Measurements from ENCODE around the gene MT3.

MT3 gene

DNA sequence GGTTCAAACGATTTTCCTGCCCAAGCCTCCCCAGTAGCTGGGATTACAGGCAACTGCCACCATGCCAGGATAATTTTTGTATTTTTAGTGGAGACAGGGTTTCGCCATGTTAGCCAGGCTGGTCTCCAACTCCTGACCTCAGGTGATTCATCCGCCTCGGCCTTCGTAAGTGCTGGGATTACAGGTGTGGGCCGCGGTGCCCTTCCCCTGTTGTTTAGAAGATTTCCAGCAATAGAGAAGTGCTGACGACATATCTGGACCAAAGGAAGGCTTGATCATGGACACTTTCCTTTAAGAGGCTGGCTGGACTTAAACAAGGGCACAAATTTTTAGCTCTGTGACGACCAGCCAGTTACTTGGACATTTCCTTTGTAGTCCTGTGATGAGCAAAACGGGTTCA lies 41.9 kb downstream of the MT3 start:
- no peak for DNase-seq

DNA sequence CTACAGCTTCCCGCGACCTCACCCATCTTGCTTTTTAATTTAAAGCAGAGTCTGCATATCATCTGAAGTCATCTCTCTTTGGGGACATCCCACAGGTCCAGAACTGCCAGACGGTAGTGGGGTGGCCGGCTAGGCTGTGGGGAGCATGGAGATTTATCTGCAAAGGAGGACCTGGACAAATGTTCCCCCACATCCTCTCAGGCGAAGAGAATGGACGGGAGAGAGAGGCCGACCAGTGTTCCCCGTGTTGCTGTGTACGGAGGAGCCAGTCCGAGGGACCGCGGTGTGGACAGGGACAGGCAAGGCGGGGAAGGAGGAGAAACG lies 42.5 kb downstream of the MT3 start:
- DNase-seq, result no peak

DNA sequence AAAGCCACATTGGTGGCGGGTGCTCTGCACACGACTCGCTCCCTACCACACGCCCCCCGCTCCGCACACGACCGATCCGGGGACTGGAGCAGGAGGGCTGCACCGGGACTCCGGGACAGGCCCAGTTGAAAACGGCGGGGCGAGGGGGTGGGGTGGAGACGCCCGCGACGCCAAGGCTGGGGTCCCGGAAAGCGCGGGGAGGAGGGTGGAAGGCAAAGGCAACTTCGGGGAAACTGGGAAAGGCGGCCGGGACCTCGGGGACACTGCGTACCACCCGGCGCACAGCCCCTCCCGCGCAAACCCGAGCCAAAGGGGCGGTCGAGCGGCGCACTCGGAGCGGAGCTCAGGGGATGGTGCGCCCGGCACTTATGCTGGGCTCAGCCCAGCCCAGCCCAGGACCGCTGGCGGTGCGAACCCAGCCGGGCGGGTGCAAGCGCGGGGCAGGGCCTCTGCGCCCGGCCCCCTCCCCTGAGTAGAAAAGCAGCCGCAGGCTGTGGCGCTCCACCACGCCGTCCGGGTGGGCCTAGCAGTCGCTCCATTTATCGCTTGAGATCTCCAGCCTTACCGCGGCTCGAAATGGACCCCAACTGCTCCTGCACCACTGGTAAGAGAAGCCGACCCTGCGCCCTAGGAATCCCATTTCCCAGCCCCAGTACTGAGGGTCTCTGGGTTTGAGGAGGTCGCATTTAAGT lies 43.0 kb downstream of the MT3 start, which contains the start of gene MT1M:
TSS of gene MT1M (plus strand) at position 504 of the 692 bp plus-strand sequence. CDS start at position 577, 73 bp downstream.
- no peak for DNase-seq

DNA sequence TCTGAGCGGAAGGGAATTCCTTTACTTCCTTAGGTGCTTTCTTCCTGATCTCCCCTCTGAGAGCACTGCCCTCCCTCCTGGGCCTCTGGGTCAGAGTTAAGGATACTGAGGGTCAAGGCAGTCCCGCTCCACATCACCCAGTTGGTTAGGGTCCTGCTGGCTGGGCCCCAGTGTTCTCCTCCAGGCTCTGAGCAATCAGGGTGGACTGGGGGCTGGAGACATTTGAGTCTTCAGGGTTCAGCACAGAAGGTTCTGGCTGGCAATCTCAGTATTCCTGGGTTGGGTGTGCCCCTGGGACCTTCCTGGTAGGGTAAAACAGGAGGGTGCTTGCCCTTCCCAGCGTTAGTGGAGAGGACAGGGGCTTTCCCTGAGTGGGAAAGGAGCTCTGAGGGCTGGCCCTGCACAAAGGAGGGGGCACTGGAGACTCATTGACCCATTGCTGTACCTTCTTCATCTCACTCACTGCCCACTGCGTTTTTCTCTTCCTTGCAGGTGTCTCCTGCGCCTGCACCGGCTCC lies 43.6 kb downstream of the MT3 start:
- no peak for DNase-seq

DNA sequence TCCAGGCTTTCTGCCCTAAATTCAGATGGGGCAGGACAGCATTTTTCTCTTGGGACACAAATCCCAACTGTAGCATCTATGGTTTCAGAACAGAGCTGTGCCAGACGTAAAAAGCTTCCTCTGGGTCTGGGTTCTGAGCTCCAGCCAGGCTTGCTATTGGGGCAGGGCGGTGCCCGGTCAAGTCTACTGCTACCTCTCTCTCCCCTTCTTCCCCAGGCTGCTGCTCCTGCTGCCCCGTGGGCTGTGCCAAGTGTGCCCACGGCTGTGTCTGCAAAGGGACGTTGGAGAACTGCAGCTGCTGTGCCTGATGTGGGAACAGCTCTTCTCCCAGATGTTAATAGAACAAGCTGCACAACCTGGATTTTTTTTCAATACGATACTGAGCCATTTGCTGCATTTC lies 44.2 kb downstream of the MT3 start:
- no peak for DNase-seq

DNA sequence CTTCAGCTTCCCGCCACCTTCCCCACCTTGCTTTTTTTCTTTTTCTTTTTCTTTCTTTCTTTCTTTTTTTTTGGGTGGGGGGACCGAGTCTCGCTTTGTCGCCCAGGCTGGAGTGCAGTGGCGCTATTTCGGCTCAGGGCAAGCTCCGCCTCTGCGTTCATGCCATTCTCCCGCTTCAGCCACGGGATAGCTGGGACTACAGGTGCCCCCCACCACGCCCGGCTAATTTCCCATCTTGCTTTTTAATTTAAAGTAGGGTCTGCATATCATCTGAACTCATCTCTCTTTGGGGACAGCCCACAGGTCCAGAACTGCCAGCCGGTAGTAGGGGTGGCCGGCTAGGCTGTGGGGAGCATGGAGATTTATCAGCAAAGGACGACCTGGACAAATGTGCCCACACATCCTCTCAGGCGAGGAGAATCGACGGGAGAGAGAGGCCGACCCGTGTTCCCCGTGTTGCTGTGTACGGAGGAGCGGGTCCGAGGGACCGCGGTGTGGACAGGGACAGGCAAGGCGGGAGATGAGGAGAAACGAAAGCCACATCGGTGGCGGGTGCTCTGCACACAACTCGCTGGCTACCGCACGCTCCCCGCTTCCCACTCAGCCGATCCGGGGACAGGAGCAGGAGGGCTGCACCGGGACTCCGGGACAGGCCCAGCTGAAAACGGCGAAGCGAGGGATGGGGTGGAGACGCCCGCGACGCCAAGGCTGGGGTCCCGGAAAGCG lies 45.5 kb downstream of the MT3 start:
- no peak for DNase-seq

DNA sequence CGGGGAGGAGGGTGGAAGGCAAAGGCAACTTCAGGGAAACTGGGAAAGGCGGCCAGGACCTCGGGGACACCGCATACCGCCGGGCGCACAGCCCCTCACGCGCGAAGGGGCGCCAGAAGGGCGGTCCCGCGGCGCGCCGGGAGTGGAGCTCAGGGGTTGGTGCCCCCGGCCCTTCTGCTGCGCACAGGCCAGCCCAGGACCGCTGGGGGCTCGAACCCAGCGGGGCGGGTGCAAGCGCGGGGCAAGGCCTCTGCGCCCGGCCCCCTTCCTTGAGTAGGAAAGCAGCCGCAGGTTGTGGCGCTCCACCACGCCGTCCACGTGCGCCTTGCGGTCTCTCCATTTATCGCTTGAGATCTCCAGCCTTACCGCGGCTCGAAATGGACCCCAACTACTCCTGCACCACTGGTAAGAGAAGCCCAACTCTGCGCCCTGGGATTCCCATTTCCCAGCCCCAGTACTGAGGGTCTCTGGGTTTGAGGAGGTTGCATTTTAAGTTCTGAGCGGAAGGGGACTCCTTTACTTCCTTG lies 46.2 kb downstream of the MT3 start:
- DNase-seq, result no peak

DNA sequence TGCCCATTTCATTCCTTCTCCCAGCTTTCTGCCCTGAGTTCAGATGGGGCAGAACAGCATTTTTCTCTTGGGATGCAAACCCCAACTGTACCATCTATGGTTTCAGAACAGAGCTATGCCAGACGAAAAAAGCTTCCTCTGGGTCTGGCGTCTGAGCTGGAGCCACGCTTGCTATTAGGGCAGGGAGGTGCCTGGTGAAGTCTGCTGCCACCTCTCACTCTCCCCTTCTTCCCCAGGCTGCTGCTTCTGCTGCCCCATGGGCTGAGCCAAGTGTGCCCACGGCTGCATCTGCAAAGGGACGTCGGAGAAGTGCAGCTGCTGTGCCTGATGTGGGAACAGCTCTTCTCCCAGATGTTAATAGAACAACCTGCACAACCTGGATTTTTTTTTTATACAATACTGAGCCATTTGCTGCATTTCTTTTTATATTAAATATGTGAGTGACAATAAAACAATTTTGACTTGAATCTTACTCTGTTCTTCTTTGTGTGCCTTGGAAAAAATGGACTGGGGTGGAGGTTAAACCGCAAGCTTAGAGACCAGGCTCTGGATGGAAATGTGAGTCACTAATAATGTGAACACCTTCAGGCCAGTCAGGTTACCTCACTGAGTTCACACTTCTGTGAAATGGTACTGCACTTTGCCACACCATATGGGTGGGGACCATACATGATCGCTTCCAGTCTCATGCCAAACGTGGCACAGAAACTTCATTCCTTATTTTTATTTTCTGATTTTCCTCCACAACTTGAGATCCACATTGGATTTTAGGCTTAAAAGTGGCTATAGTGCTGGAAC lies 47.5 kb downstream of the MT3 start:
- no peak for DNase-seq

DNA sequence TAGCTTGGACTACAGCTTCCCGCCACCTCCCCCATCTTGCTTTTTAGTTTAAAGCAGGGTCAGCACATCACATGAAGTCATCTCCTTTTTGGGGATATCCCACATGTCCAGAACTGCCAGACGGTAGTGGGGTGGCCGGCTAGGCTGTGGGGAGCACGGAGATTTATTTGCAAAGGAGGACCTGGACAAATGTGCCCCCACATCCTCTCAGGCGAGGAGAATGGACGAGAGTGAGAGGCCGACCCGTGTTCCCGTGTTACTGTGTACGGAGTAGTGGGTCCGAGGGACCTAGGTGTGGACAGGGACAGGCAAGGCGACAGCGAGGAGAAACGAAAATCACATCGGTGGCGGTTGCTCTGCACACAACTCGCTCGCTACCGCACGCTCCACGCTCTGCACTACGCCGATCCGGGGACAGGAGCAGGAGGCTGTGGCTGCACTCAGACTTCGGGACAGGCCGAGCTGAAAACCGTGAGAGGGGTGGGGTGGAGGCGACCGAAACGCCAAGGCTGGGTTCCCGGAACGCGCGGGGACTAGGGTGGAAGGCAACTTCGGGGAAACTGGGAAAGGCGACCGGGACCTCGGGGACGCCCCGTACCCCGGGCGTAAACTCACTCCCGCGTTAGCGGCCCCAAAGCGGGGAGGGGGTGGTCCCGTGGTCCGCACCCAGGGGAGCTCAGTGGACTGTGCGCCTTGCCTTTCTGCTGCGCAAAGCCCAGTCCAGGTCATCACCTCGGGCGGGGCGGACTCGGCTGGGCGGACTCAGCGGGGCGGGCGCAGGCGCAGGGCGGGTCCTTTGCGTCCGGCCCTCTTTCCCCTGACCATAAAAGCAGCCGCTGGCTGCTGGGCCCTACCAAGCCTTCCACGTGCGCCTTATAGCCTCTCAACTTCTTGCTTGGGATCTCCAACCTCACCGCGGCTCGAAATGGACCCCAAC lies 48.8 kb downstream of the MT3 start, which contains the start of gene MT1A:
TSS of gene MT1A (plus strand) at position 853 of the 937 bp plus-strand sequence. CDS start at position 926, 73 bp downstream.
- no peak for DNase-seq

DNA sequence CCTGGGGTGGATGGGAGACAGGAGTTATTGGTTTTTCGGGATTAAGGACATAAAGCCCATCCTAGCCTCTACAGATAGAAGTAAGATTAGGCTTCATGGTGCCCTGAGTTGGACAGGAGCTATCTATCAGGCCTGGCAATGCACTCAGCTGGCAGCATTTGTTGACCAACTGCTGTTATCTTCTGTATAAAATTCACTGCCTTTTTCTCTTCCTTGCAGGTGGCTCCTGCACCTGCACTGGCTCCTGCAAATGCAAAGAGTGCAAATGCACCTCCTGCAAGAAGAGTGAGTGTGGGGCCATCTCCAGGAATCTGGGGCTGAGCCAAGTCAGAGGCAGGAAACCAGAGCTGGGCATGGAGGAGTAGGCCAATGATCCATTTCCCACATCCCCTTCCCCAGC lies 49.7 kb downstream of the MT3 start:
- DNase-seq, result no peak

DNA sequence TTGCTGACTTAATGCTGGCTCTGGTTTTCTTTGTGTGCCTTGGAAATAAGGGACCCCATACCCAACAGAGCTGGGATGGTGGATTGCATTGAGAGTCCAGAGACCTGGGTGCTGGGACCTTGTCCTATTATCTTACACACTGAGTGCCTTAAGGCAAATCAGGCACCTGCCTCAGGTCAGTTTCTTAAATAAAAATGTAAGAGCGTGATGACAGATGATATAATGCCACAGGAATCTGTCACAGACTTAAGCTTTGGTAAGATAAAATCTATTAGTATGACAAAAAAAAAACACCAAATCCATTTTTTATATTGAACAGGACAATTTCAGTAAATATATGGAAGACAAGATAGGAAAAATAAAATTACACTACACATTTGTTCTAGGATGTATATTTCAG lies 50.7 kb downstream of the MT3 start:
- DNase-seq, result no peak

Measured in Kasumi-1 (cell line).